GM18870 (cell line): ENCODE measurements around the gene OTUD7B.

Source experiments
- ATAC-seq: cut with Tn5 transposase; IDR thresholded peaks from one replicate; pipeline ENCODE4 v1.9.1; 2021; ENCODE audit warnings: moderate library complexity; ENCODE audit not compliant: unreplicated experiment

OTUD7B gene

DNA sequence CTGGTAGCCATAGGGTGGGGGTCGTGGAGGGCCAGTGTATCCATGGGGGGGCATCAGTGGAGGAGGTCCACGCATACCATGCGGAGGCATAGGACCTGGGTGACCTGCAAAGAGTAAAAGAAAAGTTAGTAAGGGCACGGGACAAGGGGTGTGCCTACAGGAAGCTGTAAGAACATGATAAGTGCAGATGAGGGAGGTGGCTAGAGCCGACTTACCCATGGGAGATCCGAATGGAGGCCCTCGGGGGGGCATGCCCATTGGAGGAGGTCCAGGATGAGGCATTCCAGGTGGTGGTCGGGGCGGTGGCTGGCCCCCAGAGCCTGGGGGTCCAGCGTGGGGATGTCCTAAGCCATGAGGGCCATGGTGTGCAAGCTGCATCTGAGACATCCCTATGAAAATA, 86.9 kb downstream of the OTUD7B start:
- ATAC-seq: no peak

DNA sequence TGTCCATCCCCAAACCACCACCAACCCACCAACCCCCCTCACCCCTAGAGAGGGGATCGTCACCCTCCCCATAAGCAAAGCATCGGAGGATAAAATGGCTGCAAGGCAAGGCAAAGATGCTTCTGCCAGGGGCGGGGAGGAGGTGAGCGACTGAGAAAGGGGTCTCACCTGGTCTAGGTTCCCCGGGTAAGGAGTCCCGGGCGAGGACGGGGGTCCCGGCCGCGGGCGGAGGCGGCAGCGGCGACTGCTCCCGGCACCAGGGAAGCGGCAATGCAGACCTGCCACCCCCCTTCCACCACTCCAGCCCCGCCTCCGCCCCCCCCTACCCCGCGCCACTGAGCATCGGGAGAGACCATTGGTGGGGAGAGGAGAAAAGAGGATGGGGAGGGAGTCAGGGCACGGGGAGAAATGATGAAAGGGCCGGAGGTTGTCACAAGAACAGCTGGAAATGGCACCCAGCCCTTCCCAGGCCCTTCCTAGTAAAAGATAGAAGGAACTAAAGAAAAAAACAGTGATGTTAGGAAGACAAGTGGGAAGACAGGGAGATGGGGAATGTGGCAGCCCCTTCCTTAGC, 92.9 kb downstream of the OTUD7B start, which contains the start of gene SV2A:
SV2A (minus strand) TSS at position 274 of the 574 bp plus-strand sequence. CDS start 4,004 bp downstream, outside the sequence.
- no peak for ATAC-seq

- no peak for ATAC-seq
Measured at GRCh38 chr1:149916898-149917252, 93.7 kb downstream of the OTUD7B start.

- no peak for ATAC-seq
Measured at GRCh38 chr1:149916193-149916897, 94.2 kb downstream of the OTUD7B start.

DNA sequence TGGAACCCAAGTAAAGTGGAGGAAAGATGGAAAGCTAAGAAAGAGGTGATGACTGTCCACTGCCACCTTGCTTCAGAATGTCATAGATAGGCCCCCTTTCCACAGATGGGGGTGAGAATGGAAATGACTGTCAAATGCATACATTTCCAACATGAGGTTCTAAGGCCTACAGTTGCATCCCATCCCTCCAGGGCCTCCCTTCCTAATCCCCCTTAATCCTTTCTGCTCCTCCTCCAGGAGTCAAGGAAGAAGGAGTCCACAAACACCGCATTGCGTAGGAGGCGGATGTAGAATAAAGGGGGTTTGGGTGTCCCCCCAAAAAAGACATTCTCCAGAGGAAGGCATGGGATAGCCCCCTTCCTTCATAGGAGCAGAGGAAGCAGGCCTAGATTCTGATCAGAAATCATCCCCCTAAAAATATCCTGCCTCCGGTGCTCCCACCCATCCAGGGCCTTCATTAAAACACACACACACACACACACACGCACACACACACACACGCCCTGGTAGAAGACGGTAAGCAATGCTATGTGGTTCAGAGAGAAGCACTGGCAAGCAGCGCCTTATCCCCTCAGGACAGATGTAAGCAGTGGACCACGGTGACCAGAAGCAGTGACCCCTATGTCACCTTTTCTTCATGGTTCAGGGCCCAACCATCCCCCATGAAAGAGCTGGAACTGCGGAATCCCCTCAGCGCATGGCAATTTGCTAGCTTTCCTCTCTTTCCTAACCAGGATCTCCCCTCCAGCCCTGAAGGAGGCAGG, 94.9 kb downstream of the OTUD7B start:
- ATAC-seq: no peak

DNA sequence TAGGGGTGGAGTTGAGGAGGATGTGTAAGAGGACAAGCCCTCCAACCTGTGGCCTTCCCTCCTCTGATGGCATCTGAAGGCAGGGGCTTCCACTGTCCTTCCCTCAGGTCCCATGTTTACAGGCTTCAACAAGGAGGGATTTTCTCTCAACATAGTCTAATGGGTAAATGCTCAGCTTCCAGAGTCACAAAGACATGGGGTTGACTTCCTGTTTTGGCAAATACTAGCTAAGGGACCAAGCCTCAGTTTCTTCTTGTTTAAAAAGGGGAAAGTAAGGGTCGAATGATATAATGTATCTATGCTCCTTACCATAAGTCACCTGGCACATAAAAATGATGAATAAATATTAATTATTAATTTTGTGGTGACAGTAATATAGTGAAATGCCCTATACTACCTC, 96.0 kb downstream of the OTUD7B start:
- ATAC-seq: no peak

DNA sequence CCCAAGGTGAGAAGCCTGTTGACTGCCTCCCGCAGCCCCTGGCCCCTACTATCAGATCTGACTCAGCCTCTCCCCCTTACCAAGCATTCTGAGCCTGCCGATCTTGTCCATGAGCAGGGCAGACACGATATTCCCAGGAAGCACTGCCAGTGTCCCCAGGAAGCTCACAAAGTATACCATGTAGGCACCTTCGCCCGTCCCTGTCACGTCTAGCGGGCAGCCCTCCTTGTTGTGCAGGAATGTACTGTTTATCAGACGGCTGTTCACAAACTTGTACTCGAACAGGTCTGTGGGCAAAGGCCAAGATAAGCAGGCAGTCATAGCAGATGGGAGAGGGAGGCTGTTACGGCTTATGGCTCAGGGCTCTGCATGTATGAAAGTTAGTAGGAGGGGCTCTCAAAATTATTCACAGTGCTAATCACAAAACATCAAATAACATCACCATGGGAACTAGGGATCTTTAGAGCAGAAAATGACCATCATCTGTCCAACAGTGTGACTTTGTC, 103.9 kb downstream of the OTUD7B start:
- no peak for ATAC-seq

DNA sequence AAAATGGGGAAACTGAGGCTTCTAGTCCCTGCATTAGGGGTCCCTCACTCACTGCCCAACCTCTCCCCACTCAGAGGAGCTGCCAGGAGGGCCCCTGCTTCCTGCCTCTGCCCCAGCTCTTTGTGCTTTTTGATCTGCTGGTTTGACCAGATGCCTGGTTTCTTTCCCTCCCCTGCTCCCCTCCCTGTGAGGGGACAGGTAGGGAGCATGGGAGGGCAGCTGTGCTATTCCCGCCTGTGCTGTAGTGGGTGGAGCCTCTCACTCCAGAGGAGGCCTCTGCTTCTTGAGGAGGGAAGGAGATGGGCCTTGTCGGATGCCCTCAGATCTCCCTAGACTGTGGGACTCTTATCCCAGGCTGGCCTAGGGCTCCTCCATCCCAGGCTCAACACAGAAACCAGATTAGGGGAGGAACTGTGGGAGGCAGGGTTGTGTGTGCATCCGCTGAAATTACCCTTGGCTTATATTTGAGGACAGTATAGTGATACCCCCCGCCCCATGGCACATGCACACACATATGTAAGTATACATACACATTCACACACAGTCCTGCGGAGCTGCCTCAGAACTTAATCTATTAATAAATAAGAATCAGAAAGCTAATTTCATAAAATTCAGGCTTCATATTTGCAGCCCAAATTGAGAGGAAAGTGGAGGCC, 106.6 kb downstream of the OTUD7B start:
- ATAC-seq: no peak

DNA sequence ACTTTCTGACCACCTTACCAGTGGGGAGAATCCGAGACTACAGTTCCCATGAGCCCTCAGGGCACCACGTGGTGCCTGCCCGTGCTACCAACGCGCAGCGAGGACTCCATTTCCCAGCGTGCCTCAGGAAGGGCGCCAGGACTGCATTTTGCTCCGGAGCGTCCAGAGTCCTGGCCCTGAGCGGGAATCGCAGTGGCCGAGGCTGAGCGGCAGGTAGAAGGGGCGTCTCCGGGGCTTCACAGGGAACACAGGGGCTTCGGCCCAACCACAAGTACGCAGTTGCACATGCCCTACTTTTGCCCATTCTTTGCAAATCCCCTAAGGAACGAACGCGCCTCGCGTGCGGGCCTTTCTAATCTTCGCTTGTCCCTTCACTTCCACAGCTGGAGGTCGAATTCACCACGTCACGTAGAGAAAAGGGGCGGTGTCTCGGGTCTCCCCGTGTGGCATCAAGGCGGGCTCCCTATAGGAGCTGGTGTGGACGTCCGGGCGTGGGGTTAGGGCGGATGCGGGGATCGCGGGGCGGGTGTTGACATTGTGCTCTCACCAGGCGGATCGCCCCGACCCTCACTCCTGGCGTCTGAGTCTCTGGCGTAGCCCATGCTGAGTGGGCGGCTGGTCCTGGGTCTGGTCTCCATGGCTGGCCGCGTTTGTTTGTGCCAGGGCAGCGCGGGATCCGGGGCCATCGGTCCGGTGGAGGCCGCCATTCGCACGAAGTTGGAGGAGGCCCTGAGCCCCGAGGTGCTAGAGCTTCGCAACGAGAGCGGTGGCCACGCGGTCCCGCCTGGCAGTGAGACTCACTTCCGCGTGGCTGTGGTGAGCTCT, 110.9 kb downstream of the OTUD7B start, which contains the start of gene BOLA1:
BOLA1 (plus strand) TSS at position 109 of the 825 bp plus-strand sequence; CDS start at position 601, 492 bp downstream.
- ATAC-seq: peak; percentile 68

DNA sequence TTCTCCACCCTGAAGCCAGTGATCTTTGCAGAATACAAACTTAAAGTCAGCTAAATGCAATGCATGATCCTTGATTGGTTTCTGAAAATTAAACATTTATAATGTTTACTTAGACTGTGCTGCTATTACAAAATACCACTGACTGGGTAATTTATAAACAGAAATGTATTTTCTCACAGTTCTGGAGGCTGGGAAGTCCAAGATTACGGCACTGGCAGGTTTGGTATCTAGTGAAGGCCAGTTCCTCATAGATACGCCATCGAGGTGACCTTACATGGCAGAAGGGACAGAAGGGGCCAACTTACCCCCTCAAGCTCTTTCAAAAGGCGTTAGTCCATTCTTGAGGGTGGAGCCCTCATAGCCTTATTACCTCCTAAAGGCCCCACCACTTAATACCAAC, 114.0 kb downstream of the OTUD7B start:
- no peak for ATAC-seq

- no peak for ATAC-seq
Measured at GRCh38 chr1:149888999-149889289, 121.6 kb downstream of the OTUD7B start.

DNA sequence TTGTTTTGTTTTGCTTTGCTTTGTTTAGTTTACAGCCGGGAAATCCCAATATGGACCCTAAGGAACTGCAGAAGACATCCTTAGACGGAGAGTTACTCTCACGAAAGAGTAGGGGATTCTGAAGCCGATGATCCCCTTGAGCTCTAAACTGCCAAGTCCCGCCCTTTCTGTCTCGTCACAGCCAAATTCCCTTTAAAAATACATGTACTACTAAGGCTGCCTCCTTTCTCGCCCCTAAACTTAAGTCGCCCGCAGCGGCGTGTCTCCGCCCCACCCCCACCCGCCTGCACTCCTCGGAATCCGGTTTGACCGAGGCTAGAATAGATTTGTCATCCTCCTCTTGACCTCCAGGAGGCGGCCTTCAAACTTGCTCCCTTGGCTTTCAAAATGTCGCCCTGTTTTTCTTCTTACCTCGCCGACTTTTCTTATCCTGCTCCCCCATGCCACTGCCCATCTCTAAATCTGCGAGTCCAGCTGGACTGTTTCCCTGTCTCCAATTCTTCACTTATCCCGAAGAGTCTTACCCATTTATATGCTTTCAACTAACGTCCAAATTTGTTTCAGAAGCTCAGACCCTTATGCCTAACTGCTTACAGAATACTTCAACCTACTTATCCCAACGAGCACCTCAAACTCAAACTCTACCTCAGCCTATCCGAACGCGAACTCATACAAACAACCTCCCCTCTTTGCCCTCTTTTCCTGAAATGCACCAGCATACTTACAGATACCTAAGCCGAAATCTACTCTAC, 122.1 kb downstream of the OTUD7B start:
- ATAC-seq: no peak
